Cardiac atrium fibroblast (primary cell): Measurements from ENCODE around the gene LRRC38. TPM values are rescaled to one million over a fixed set of nuclear protein-coding genes. Genes with fewer than 3 reads are reported as not detected.

Source experiments
- total RNA-seq: library from RNA; depleted of rRNA; stranded (reverse); fragments of >200 nt; gene quantifications from 2 replicates; pipeline ENCODE4 v1.2.3, GENCODE V29; 2015

LRRC38 gene
- not detected in 2 replicates for total RNA-seq

GRCh38 chr1:13513895-13514546, at the start of gene LRRC38:
Gene LRRC38, minus strand, starts transcription at chr1:13514003. Its CDS starts 410 bp downstream, at chr1:13513593.

Other genes with a start within 250 kb of the LRRC38 start
- gene PRAMEF8, start 228.9 kb downstream of the LRRC38 start, total RNA-seq, result not detected in 2 replicates
- gene PRAMEF33, start 210.5 kb downstream of the LRRC38 start, total RNA-seq, result not detected in 2 replicates
- gene PRAMEF15, start 198.4 kb downstream of the LRRC38 start, total RNA-seq, result not detected in 2 replicates
- gene PRAMEF14, start 166.9 kb downstream of the LRRC38 start, total RNA-seq, result not detected in 2 replicates
- not detected in 2 replicates for gene PRAMEF19, start 142.1 kb downstream of the LRRC38 start, total RNA-seq
- not detected in 2 replicates for gene PRAMEF17, start 124.4 kb downstream of the LRRC38 start, total RNA-seq
- gene PRAMEF20, start 103.6 kb downstream of the LRRC38 start, total RNA-seq, result not detected in 2 replicates
- gene PDPN, start 69.8 kb upstream of the LRRC38 start, total RNA-seq, result 0.90 and 4.1 TPM in 2 replicates
- 7.8 and 9.2 TPM in 2 replicates for gene PRDM2, start 186.2 kb upstream of the LRRC38 start, total RNA-seq